ENCODE data around the gene LRMDA. TPM values are rescaled to one million over a fixed set of nuclear protein-coding genes. Genes with fewer than 3 reads are reported as not detected.

LRMDA gene
- total RNA-seq, 3 donors from 2014 or later = not detected

- H3K27me3 Mint-ChIP-seq (ENCODE audit: low read depth) = no peaks in the 10 kb centered on the region
- no peaks in the 10 kb centered on the region for H3K9me3 Mint-ChIP-seq
- ATAC-seq = no peak
- no peaks in the 10 kb centered on the region for H3K36me3 Mint-ChIP-seq (ENCODE audit: insufficient read depth)
- DNase-seq = no peak
- no peaks in the 10 kb centered on the region for H3K4me1 Mint-ChIP-seq (ENCODE audit: low read depth)
- no peak overlapping the region for H3K4me3 Mint-ChIP-seq
Measured at GRCh38 chr10:75952093-75952492, 520.7 kb downstream of the LRMDA start.

GRCh38 chr10:75954486-75954885, 523.1 kb downstream of the LRMDA start:
- Mint-ChIP-seq H3K4me3 (no peak overlapping the region), H3K9me3 (no peaks in the 10 kb centered on the region), H3K27me3 (ENCODE audit: low read depth) (no peaks in the 10 kb centered on the region), H3K4me1 (ENCODE audit: low read depth) (no peaks in the 10 kb centered on the region), H3K36me3 (ENCODE audit: insufficient read depth) (no peaks in the 10 kb centered on the region)
- DNase-seq (no peak), ATAC-seq (no peak)

DNA sequence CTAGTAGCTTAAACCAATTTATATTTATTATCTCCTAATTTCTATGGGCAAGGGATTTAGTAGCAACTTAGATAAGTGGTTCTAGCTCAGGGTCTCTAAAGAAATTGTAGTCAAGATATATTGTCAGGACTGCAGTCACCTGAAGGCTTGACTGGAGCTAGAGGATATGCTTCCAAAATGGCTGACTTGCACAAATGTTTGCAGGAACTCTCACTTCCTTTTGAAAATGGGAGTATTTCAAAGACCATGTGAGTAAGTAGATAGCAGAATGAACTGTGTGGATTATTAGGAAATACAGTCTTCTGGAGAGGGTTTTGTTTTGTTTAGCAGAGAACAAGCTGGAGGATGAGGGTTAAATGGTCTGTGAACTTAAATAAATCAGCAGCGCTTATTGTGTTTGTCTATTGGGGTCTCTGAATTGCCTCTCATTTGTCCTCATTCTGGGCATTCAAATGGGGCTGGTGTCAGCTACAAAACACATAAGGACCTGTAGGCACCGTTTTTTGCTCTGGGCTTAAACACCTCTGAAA, 524.6 kb downstream of the LRMDA start:
- H3K4me3 Mint-ChIP-seq = no peak overlapping the region
- DNase-seq = no peak
- H3K4me1 Mint-ChIP-seq (ENCODE audit: low read depth) = no peaks in the 10 kb centered on the region
- no peaks in the 10 kb centered on the region for H3K27me3 Mint-ChIP-seq (ENCODE audit: low read depth)
- H3K9me3 Mint-ChIP-seq = no peaks in the 10 kb centered on the region
- no peaks in the 10 kb centered on the region for H3K36me3 Mint-ChIP-seq (ENCODE audit: insufficient read depth)
- no peak for ATAC-seq

GRCh38 chr10:75956624-75957023, 525.2 kb downstream of the LRMDA start:
- no peaks in the 10 kb centered on the region for H3K4me1 Mint-ChIP-seq (ENCODE audit: low read depth)

DNA sequence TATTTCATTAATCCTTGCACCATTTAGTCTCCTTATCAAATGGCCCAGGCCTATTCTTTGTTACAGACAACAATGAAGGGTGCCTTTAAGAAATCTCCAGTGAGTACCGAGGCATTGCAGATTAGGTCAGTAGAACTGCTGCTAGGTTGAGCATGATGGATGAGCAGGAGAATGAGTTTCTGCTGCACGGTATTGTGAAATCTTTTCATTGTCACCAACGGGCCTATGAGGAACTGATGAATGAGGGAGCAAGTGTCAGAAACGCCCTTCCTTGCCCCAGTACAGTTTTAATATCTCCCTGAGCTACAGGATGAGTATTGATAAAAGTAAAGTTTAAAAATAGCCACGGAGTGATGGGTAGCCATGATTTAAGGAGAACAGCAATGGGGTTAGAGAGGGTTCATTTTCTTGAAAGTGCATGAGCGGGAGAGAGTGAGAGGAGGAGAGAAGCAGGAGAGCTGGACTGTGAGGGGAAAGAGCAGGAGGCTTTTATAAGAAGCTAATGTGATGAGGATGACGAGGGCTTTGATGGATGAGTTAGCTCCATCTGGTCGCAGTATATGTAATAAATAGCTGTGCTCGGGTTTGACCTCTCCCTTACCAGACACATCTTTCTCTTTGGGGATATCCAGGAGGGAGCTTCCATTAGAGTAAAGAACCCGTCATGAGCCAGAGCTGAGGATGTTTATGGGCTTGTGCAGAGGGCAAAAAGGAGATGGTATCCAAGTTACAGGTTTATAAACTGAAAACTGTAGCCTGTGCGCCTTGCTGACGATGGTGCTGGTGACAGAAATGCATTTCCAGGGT, 526.1 kb downstream of the LRMDA start:
- no peak overlapping the region for H3K4me3 Mint-ChIP-seq
- no peak for DNase-seq
- no peaks in the 10 kb centered on the region for H3K9me3 Mint-ChIP-seq
- H3K4me1 Mint-ChIP-seq (ENCODE audit: low read depth) = no peaks in the 10 kb centered on the region
- ATAC-seq = no peak
- no peaks in the 10 kb centered on the region for H3K36me3 Mint-ChIP-seq (ENCODE audit: insufficient read depth)
- no peaks in the 10 kb centered on the region for H3K27me3 Mint-ChIP-seq (ENCODE audit: low read depth)

More at GRCh38 chr10:75956624-75957023, 525.2 kb downstream of the LRMDA start:
- ATAC-seq (no peak), DNase-seq (no peak)
- H3K27me3 Mint-ChIP-seq (ENCODE audit: low read depth) = no peaks in the 10 kb centered on the region
- no peaks in the 10 kb centered on the region for H3K36me3 Mint-ChIP-seq (ENCODE audit: insufficient read depth)
- no peak overlapping the region for H3K4me3 Mint-ChIP-seq
- no peaks in the 10 kb centered on the region for H3K9me3 Mint-ChIP-seq

DNA sequence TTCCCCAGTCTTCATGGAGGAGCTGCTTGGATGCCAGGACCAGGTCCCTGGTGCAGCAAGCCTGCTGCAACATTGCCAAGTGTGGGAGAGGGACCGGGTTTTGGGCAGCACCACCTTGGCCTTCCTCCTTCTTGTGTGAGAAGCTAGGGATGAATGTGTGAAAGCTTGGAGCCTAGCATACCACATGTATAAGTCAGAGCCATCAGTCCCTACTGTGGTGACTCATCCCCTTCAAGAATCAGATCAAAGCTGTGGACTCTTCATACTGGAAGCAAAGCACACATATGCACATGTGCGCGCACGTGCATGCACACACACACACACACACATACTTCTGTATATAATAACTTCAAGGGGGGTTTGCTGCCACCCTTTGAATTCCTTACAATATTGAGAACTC, 527.8 kb downstream of the LRMDA start:
- Mint-ChIP-seq H3K36me3 (ENCODE audit: insufficient read depth) (no peaks in the 10 kb centered on the region), H3K27me3 (ENCODE audit: low read depth) (no peaks in the 10 kb centered on the region), H3K4me3 (no peak overlapping the region), H3K4me1 (ENCODE audit: low read depth) (no peaks in the 10 kb centered on the region), H3K9me3 (no peaks in the 10 kb centered on the region)
- DNase-seq (no peak), ATAC-seq (no peak)

DNA sequence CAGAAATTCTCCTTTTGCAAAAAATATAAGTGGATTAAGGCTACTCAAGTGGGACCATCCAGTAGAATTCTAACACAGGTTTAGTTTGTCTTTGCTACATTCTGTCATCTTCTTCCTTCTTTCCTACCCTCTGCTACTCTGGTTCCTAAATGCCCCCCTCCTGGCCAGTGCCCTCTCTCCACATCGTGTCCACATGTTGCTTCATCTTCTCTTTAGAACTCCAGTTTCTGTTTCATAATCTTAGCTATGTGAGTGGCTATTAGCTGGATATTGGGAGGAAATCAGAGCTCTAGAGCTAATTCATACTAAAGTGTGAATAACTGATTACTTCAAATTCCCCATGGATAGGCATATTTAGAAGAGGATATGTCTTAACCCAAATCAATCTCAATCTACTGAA, 528.5 kb downstream of the LRMDA start:
- H3K4me1 Mint-ChIP-seq (ENCODE audit: low read depth) = no peaks in the 10 kb centered on the region
- H3K4me3 Mint-ChIP-seq = no peak overlapping the region
- no peak for ATAC-seq
- no peaks in the 10 kb centered on the region for H3K36me3 Mint-ChIP-seq (ENCODE audit: insufficient read depth)
- H3K27me3 Mint-ChIP-seq (ENCODE audit: low read depth) = no peaks in the 10 kb centered on the region
- DNase-seq = no peak
- no peaks in the 10 kb centered on the region for H3K9me3 Mint-ChIP-seq

DNA sequence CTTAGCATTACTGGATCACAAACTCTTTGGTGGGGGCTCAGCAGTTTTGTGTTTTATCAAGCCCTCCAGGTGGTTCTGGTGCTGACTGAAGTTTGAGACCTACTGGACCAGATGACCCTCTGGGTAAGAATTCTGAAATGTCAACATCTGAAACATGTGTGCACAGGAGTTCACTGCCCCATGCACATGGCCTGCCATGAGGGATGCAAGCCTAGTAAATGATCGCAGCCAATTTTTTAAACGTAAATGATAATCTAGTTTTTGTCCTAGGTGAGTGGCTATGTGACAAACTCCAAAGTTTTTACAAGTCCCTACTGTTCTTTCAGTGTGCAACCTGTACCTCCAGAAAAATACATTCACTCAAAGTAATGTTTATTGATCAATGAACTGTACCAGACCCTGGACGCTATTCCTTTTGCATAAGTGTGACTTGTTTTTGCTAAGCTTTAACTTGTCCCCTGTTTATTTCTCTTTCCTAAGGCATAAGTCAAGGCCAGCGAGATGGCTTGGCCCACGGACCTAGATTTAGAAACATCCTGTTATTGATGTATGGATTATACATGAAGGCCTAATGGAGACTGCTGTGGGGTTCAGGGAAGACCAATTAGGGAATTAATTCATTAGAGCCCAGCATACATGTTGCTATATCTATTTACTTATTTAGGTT, 531.1 kb downstream of the LRMDA start:
- no peaks in the 10 kb centered on the region for H3K4me1 Mint-ChIP-seq (ENCODE audit: low read depth)
- no peak overlapping the region for H3K4me3 Mint-ChIP-seq
- H3K36me3 Mint-ChIP-seq (ENCODE audit: insufficient read depth) = no peaks in the 10 kb centered on the region
- H3K9me3 Mint-ChIP-seq = no peaks in the 10 kb centered on the region
- DNase-seq = no peak
- H3K27me3 Mint-ChIP-seq (ENCODE audit: low read depth) = no peaks in the 10 kb centered on the region
- ATAC-seq = no peak

DNA sequence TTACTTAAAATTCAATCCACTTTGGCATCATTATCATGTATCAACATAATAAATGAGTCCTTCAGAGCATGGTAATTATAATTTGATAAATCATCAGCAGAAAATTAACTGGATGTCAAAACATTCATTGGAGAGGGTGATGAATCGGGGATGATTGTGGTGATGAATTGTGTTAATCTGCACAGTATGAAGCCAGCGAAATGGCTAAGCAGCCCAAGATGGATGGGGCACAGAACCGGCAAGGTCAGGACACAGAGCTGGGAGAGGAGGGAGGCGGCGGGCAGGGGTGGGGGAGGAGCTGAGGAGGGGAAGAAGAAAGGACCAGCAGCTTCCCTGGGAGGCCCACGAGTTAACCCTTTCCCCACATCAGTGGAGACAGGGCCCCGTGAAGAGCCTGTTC, 536.1 kb downstream of the LRMDA start:
- H3K9me3 Mint-ChIP-seq = no peaks in the 10 kb centered on the region
- H3K4me3 Mint-ChIP-seq = no peak overlapping the region
- H3K4me1 Mint-ChIP-seq (ENCODE audit: low read depth) = no peaks in the 10 kb centered on the region
- ATAC-seq (no peak), DNase-seq (no peak)
- H3K27me3 Mint-ChIP-seq (ENCODE audit: low read depth) = no peaks in the 10 kb centered on the region
- no peaks in the 10 kb centered on the region for H3K36me3 Mint-ChIP-seq (ENCODE audit: insufficient read depth)

- Mint-ChIP-seq H3K9me3 (no peaks in the 10 kb centered on the region), H3K36me3 (ENCODE audit: insufficient read depth) (no peaks in the 10 kb centered on the region), H3K4me3 (no peak overlapping the region), H3K4me1 (ENCODE audit: low read depth) (no peaks in the 10 kb centered on the region), H3K27me3 (ENCODE audit: low read depth) (no peaks in the 10 kb centered on the region)
- DNase-seq (no peak), ATAC-seq (no peak)
Measured at GRCh38 chr10:75969031-75969430, 537.6 kb downstream of the LRMDA start.

- no peaks in the 10 kb centered on the region for H3K27me3 Mint-ChIP-seq (ENCODE audit: low read depth)
- ATAC-seq (no peak), DNase-seq (no peak)
- H3K4me1 Mint-ChIP-seq (ENCODE audit: low read depth) = no peaks in the 10 kb centered on the region
- no peaks in the 10 kb centered on the region for H3K36me3 Mint-ChIP-seq (ENCODE audit: insufficient read depth)
- H3K4me3 Mint-ChIP-seq = no peak overlapping the region
- no peaks in the 10 kb centered on the region for H3K9me3 Mint-ChIP-seq
Measured at GRCh38 chr10:75971402-75972211, 540.2 kb downstream of the LRMDA start.

- no peak for DNase-seq
- Mint-ChIP-seq H3K36me3 (ENCODE audit: insufficient read depth) (no peaks in the 10 kb centered on the region), H3K27me3 (ENCODE audit: low read depth) (no peaks in the 10 kb centered on the region), H3K4me3 (no peak overlapping the region), H3K4me1 (ENCODE audit: low read depth) (no peaks in the 10 kb centered on the region), H3K9me3 (no peaks in the 10 kb centered on the region)
- no peak for ATAC-seq
Measured at GRCh38 chr10:75972491-75973276, 541.3 kb downstream of the LRMDA start.

DNA sequence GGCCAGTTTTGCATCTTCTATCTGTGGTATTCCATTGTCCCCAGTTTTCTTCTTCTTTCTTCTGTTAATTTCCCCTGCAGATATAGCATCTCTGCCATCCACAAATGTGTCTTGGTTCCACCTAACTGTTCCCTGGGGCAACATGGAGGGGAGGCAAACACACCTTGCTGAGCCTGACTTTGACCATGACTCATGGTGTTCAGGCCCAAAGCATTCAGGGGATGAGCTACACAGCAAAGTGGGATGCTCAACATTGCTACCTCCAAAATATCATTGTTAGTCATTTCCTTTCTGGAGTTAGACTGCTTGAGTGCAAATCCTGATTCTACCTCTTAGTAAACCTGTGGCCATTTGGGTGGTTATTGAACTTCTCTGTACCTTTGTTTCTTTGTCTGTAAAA, 542.7 kb downstream of the LRMDA start:
- no peak for ATAC-seq
- H3K27me3 Mint-ChIP-seq (ENCODE audit: low read depth) = no peaks in the 10 kb centered on the region
- no peaks in the 10 kb centered on the region for H3K9me3 Mint-ChIP-seq
- no peaks in the 10 kb centered on the region for H3K36me3 Mint-ChIP-seq (ENCODE audit: insufficient read depth)
- H3K4me3 Mint-ChIP-seq = no peak overlapping the region
- H3K4me1 Mint-ChIP-seq (ENCODE audit: low read depth) = no peaks in the 10 kb centered on the region
- DNase-seq = no peak

- Mint-ChIP-seq H3K9me3 (no peaks in the 10 kb centered on the region), H3K4me1 (ENCODE audit: low read depth) (no peaks in the 10 kb centered on the region), H3K27me3 (ENCODE audit: low read depth) (no peaks in the 10 kb centered on the region), H3K36me3 (ENCODE audit: insufficient read depth) (no peaks in the 10 kb centered on the region), H3K4me3 (no peak overlapping the region)
- ATAC-seq = no peak
- DNase-seq = no peak
Measured at GRCh38 chr10:75976681-75977080, 545.3 kb downstream of the LRMDA start.

Data from activated T-cell treated with anti-CD3 and anti-CD28 coated beads, Interleukin-2, amount 50 U/mL, for 4 hours (primary cell).